Osteoblast (primary cell): Measurements from ENCODE around the gene PAIP1. TPM values are rescaled to one million over a fixed set of nuclear protein-coding genes. Genes with fewer than 3 reads are reported as not detected.

Source experiments
- DNase-seq: peaks from one replicate; pipeline ENCODE4 v3.0.0; 2011; ENCODE audit warnings: low spot score, mixed read lengths; ENCODE audit not compliant: insufficient read length; ENCODE audit errors: missing footprints
- H2AFZ ChIP-seq: 2 replicates; pipeline ENCODE4 v1.6.0; 2011; ENCODE audit warnings: mild to moderate bottlenecking, low read length
- H3K27ac ChIP-seq: 2 replicates; pipeline ENCODE4 v1.5.1; 2011; ENCODE audit warnings: mild to moderate bottlenecking, low read depth, low read length, moderate library complexity
- H3K27me3 ChIP-seq: 2 replicates; pipeline ENCODE4 v1.6.0; 2012; ENCODE audit warnings: mild to moderate bottlenecking, control low read depth, inconsistent platforms, low read length, moderate library complexity; ENCODE audit not compliant: insufficient read depth
- H3K36me3 ChIP-seq: 2 replicates; pipeline ENCODE4 v1.5.1; 2011; ENCODE audit warnings: mild to moderate bottlenecking, low read length, control low read depth, moderate library complexity; ENCODE audit not compliant: insufficient read depth
- H3K4me1 ChIP-seq: 2 replicates; pipeline ENCODE4 v1.5.1; 2011; ENCODE audit warnings: mild to moderate bottlenecking, low read length, control low read depth, moderate library complexity; ENCODE audit not compliant: insufficient read depth
- H3K4me2 ChIP-seq: 2 replicates; pipeline ENCODE4 v1.6.0; 2011; ENCODE audit warnings: mild to moderate bottlenecking, low read length; ENCODE audit not compliant: insufficient read depth
- H3K4me3 ChIP-seq: fragments of 200-600 bp; sonication (generic); 3 replicates; pipeline ENCODE4 v1.5.1; 2012; ENCODE audit warnings: mild to moderate bottlenecking, low read length, inconsistent platforms; ENCODE audit not compliant: insufficient read depth
- H3K79me2 ChIP-seq: 2 replicates; pipeline ENCODE4 v1.6.0; 2012; ENCODE audit warnings: mild to moderate bottlenecking, low read length, control low read depth, inconsistent platforms; ENCODE audit not compliant: insufficient read depth
- H3K9me3 ChIP-seq: 2 replicates; pipeline ENCODE4 v1.5.1; 2011; ENCODE audit warnings: low read depth, low read length, control low read depth
- H4K20me1 ChIP-seq: 2 replicates; pipeline ENCODE4 v1.6.0; 2012; ENCODE audit warnings: mild to moderate bottlenecking, low read length, control low read depth; ENCODE audit not compliant: insufficient read depth
- total RNA-seq: library from RNA; depleted of rRNA; stranded (reverse); fragments of >200 nt; gene quantifications from 2 replicates; pipeline ENCODE4 v1.2.3, GENCODE V29; 2012
- TF ChIP-seq, protein P1 (sequence below): IDR thresholded peaks from 2 replicates; pipeline ENCODE4 v1.5.1; 2011; ENCODE audit warnings: mild to moderate bottlenecking, low read depth, low read length, moderate library complexity; ENCODE audit errors: extremely low read depth

Gene PAIP1
- total RNA-seq, 1 donor = 122 TPM

DNA sequence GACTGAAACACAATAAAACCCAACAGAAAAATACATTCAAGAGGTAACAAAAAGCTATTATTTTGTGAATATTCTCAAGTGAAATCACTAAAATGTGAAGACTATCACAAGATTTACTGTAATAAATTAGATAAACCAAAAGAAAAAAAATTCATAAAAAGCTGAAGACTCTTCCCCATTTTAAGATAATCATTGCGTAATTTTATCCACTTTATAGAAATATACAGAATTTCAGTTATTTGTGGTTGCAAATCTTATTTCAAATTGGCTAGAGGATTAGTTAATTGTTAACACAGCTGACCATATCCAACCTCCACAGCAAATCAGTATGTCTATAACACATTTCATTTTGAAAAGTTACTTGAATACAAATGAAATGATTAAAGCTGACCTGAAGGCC, 65.6 kb downstream of the PAIP1 start:
- no peaks in the 10 kb centered on the region for H3K4me1 ChIP-seq
- H3K4me3 ChIP-seq = no peak overlapping the region
- H2AFZ ChIP-seq = no peak overlapping the region
- H4K20me1 ChIP-seq = no peaks in the 10 kb centered on the region
- H3K36me3 ChIP-seq = no peaks in the 10 kb centered on the region
- DNase-seq = no peak
- no peak overlapping the region for H3K4me2 ChIP-seq
- H3K27me3 ChIP-seq = no peaks in the 10 kb centered on the region
- no peaks in the 10 kb centered on the region for H3K9me3 ChIP-seq
- no peak overlapping the region for H3K27ac ChIP-seq
- TF ChIP-seq, protein P1, sequence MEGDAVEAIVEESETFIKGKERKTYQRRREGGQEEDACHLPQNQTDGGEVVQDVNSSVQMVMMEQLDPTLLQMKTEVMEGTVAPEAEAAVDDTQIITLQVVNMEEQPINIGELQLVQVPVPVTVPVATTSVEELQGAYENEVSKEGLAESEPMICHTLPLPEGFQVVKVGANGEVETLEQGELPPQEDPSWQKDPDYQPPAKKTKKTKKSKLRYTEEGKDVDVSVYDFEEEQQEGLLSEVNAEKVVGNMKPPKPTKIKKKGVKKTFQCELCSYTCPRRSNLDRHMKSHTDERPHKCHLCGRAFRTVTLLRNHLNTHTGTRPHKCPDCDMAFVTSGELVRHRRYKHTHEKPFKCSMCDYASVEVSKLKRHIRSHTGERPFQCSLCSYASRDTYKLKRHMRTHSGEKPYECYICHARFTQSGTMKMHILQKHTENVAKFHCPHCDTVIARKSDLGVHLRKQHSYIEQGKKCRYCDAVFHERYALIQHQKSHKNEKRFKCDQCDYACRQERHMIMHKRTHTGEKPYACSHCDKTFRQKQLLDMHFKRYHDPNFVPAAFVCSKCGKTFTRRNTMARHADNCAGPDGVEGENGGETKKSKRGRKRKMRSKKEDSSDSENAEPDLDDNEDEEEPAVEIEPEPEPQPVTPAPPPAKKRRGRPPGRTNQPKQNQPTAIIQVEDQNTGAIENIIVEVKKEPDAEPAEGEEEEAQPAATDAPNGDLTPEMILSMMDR = no peak
- H3K79me2 ChIP-seq = no peaks in the 10 kb centered on the region

DNA sequence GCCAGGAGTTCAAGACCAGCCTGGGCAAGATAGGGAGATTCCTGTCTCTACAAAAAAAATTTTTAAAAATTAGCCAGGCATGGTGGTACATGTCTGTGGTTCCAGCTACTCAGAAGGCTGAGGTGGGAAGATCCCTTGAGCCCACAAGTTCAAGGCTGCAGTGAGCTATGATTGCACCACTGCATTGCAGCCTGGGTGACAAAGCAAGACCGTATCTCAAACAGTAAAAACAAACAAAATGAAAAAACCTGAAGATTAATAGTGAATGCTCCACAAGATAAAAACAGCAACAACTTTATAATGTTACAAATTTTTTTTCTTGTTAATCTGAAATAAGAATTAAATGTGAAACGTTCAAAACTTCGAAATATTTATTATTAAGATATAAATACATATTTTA, 70.5 kb downstream of the PAIP1 start:
- Histone ChIP-seq H3K4me3 (no peak overlapping the region), H3K36me3 (no peaks in the 10 kb centered on the region), H3K9me3 (no peaks in the 10 kb centered on the region), H3K79me2 (peaks cover 24% of the 10 kb centered on the region), H3K4me1 (peaks cover 12% of the 10 kb centered on the region), H2AFZ (no peak overlapping the region), H4K20me1 (no peaks in the 10 kb centered on the region), H3K27me3 (no peaks in the 10 kb centered on the region), H3K4me2 (no peak overlapping the region), H3K27ac (no peak overlapping the region)
- no peak for DNase-seq
- TF ChIP-seq, protein P1 = no peak

DNA sequence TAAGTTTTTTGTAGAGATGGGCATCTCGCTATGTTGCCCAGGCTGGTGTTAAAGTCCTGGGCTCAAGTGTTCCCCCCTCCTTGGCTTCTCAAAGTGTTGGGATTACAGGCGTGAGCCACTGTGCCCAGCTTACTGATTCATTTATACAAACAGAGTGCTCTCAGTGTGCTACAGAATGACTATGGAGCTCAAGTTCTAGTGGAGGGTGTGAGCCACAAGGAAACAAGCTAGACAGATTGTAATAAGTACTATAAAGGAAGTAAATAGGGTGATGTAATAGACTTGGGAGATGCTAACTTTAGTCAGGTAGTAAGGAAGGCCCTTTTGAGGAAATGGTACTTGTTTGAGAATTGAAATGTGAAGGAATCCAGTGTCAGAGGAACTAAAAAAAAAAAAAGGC, 71.5 kb downstream of the PAIP1 start:
- no peak overlapping the region for H3K4me3 ChIP-seq
- H3K79me2 ChIP-seq = peaks cover 30% of the 10 kb centered on the region
- H4K20me1 ChIP-seq = no peaks in the 10 kb centered on the region
- TF ChIP-seq, protein P1 = no peak
- no peaks in the 10 kb centered on the region for H3K36me3 ChIP-seq
- DNase-seq = no peak
- H2AFZ ChIP-seq = peak overlapping the region; percentile 42
- H3K27ac ChIP-seq = peak overlapping the region; percentile 99
- no peaks in the 10 kb centered on the region for H3K27me3 ChIP-seq
- no peak overlapping the region for H3K4me2 ChIP-seq
- H3K9me3 ChIP-seq = no peaks in the 10 kb centered on the region
- H3K4me1 ChIP-seq = peaks cover 12% of the 10 kb centered on the region

DNA sequence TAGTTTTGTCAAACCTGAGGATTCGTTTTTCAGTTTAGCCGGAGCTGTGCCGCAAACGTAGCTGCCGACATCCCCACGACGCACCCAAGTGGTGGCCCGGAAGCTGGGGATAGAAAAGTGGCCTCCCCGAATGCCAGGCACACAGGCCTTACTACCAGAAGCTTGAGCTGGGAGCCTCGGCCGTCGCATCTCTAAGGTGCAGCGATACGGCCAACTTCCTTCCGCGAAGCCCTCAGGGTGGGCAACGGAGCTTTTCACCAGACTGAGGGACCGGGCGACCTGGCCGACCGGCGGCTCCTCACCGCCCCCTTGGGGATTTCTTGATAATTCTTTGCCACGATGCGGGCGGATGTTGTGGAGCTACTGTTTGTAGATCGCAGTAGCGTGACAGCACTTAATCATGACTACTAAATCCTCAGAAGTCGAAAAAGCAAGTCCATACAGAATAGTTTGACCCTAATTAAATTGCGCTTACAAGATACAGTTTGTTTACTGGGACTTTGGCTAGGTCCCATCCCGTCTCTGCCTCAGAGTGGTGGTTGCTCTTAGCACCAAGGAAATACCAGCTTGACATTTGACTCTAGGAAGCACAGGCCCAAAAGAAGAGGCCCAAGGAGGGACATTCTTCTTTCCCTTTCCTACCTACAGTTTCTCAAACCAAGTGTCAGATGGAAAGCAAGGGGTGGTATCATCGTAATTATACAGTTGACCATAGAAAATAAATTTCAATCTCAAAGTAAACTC, 72.6 kb downstream of the PAIP1 start:
- TF ChIP-seq, protein P1 = peak; percentile 58

More for the DNA sequence above, 72.6 kb downstream of the PAIP1 start:
- Histone ChIP-seq H3K9me3 (no peaks in the 10 kb centered on the region), H3K4me1 (peaks cover 12% of the 10 kb centered on the region), H3K4me3 (peak overlapping the region; percentile 82), H4K20me1 (no peaks in the 10 kb centered on the region), H3K4me2 (peak overlapping the region; percentile 78), H2AFZ (peak overlapping the region; percentile 97), H3K27me3 (no peaks in the 10 kb centered on the region), H3K36me3 (no peaks in the 10 kb centered on the region), H3K79me2 (peaks cover 40% of the 10 kb centered on the region), H3K27ac (peak overlapping the region; percentile 99)
- DNase-seq = peak; percentile 87
